NB4 (cell line): Measurements from ENCODE around the gene ELAVL3.

ENCODE experiments used
- CTCF ChIP-seq: IDR thresholded peaks from one replicate; pipeline ENCODE4 v1.5.1; 2012; ENCODE audit warnings: low read depth, low read length
- MYC ChIP-seq: IDR thresholded peaks from 2 replicates; pipeline ENCODE4 v1.6.1; 2011; ENCODE audit warnings: low read depth, low read length

- TF ChIP-seq MYC: no peak
- TF ChIP-seq CTCF: no peak
These were observed 36.8 kb downstream of the ELAVL3 start for GRCh38 chr19:11444059-11444458.
